SK-N-SH treated with all-trans-retinoic acid at 6 μM for 48 hours (cell line): ENCODE data around the gene CCDC40.

Source experiments
- ATAC-seq: fragments of 200-7000 bp; cut with Tn5 transposase; 3 replicates; pipeline ENCODE4 v1.9.1; 2020; ENCODE audit warnings: mild to moderate bottlenecking, moderate library complexity
- ARNTL ChIP-seq: fragments of 450-650 bp; formaldehyde crosslinking; IDR thresholded peaks from 2 replicates; pipeline ENCODE4 v1.5.0; 2020; ENCODE audit warnings: low read depth, mild to moderate bottlenecking, moderate library complexity, borderline replicate concordance
- BACH2 ChIP-seq: fragments of 250-450 bp; sonication (Bioruptor Pico); IDR thresholded peaks from 2 replicates; pipeline ENCODE4 v1.9.0; 2021; ENCODE audit warnings: mild to moderate bottlenecking, borderline replicate concordance
- CREB5 ChIP-seq: fragments of 250-450 bp; sonication (Bioruptor Pico); IDR thresholded peaks from 2 replicates; pipeline ENCODE4 v1.5.1; 2020; ENCODE audit warnings: low read depth, mild to moderate bottlenecking, moderate library complexity
- CSDC2 ChIP-seq: fragments of 250-450 bp; sonication (Bioruptor Pico); IDR thresholded peaks from 2 replicates; pipeline ENCODE4 v1.5.0; 2020; ENCODE audit warnings: mild to moderate bottlenecking, moderate library complexity
- CSRNP3 ChIP-seq: fragments of 250-450 bp; sonication (Bioruptor Pico); IDR thresholded peaks from 2 replicates; pipeline ENCODE4 v1.5.1; 2021; ENCODE audit warnings: mild to moderate bottlenecking, moderate library complexity
- ESRRG ChIP-seq: fragments of 250-450 bp; sonication (Bioruptor Pico); IDR thresholded peaks from 2 replicates; pipeline ENCODE4 v1.6.1; 2021; ENCODE audit warnings: mild to moderate bottlenecking
- GLIS3 ChIP-seq: fragments of 250-450 bp; sonication (Bioruptor Pico); IDR thresholded peaks from 2 replicates; pipeline ENCODE4 v1.5.0; 2020; ENCODE audit warnings: mild to moderate bottlenecking, moderate library complexity
- ISL1 ChIP-seq: fragments of 250-450 bp; sonication (Bioruptor Pico); IDR thresholded peaks from 2 replicates; pipeline ENCODE4 v2.1.2; 2022; ENCODE audit warnings: mild to moderate bottlenecking, moderate library complexity
- OSR1 ChIP-seq: fragments of 250-450 bp; sonication (Bioruptor Pico); IDR thresholded peaks from 2 replicates; pipeline ENCODE4 v1.8.0; 2022; ENCODE audit warnings: moderate library complexity, mild to moderate bottlenecking, inconsistent platforms
- PATZ1 ChIP-seq: fragments of 250-450 bp; sonication (Bioruptor Pico); IDR thresholded peaks from 2 replicates; pipeline ENCODE4 v1.8.0; 2020; ENCODE audit warnings: mild to moderate bottlenecking, moderate library complexity, borderline replicate concordance
- POU6F1 ChIP-seq: fragments of 250-450 bp; sonication (Bioruptor Pico); IDR thresholded peaks from 2 replicates; pipeline ENCODE4 v1.8.0; 2021; ENCODE audit warnings: low read depth, mild to moderate bottlenecking, moderate library complexity, borderline replicate concordance
- PPARA ChIP-seq: fragments of 250-450 bp; sonication (Bioruptor Pico); IDR thresholded peaks from 2 replicates; pipeline ENCODE4 v1.5.0; 2020; ENCODE audit warnings: mild to moderate bottlenecking, borderline replicate concordance
- RARB ChIP-seq: fragments of 250-450 bp; sonication (Bioruptor Pico); IDR thresholded peaks from 2 replicates; pipeline ENCODE4 v1.8.0; 2021; ENCODE audit warnings: mild to moderate bottlenecking, moderate library complexity
- SNAI2 ChIP-seq: fragments of 250-450 bp; sonication (Bioruptor Pico); IDR thresholded peaks from 2 replicates; pipeline ENCODE4 v1.5.0; 2020; ENCODE audit warnings: mild to moderate bottlenecking, moderate library complexity
- TCF4 ChIP-seq: fragments of 250-450 bp; sonication (Bioruptor Pico); IDR thresholded peaks from 2 replicates; pipeline ENCODE4 v1.8.0; 2021; ENCODE audit warnings: mild to moderate bottlenecking, moderate library complexity, borderline replicate concordance
- TOX ChIP-seq: fragments of 250-450 bp; sonication (Bioruptor Pico); IDR thresholded peaks from 2 replicates; pipeline ENCODE4 v1.8.0; 2021; ENCODE audit warnings: mild to moderate bottlenecking, moderate library complexity, borderline replicate concordance
- TSHZ2 ChIP-seq: fragments of 250-450 bp; sonication (Bioruptor Pico); IDR thresholded peaks from 2 replicates; pipeline ENCODE4 v1.5.0; 2020; ENCODE audit warnings: mild to moderate bottlenecking, moderate library complexity
- ZC3H10 ChIP-seq: fragments of 250-450 bp; sonication (Bioruptor Pico); IDR thresholded peaks from 2 replicates; pipeline ENCODE4 v1.5.1; 2021; ENCODE audit warnings: mild to moderate bottlenecking, moderate library complexity
- ZFP3 ChIP-seq: fragments of 250-450 bp; sonication (Bioruptor Pico); IDR thresholded peaks from 2 replicates; pipeline ENCODE4 v1.5.0; 2020; ENCODE audit warnings: mild to moderate bottlenecking, moderate library complexity
- ZFP30 ChIP-seq: fragments of 450-650 bp; formaldehyde crosslinking; IDR thresholded peaks from 2 replicates; pipeline ENCODE4 v1.5.0; 2022; ENCODE audit warnings: mild to moderate bottlenecking, moderate library complexity
- ZNF565 ChIP-seq: fragments of 450-650 bp; formaldehyde crosslinking; conservative IDR thresholded peaks from 2 replicates; pipeline ENCODE4 v1.5.0; 2020; ENCODE audit warnings: low read depth, mild to moderate bottlenecking, moderate library complexity
- ZNF70 ChIP-seq: fragments of 450-650 bp; formaldehyde crosslinking; IDR thresholded peaks from 2 replicates; pipeline ENCODE4 v1.5.0; 2020; ENCODE audit warnings: mild to moderate bottlenecking, moderate library complexity
- ZNF8 ChIP-seq: fragments of 450-650 bp; formaldehyde crosslinking; IDR thresholded peaks from 2 replicates; pipeline ENCODE4 v1.5.0; 2020; ENCODE audit warnings: mild to moderate bottlenecking, moderate library complexity

The CCDC40 gene

GRCh38 chr17:80008848-80009247, 27.6 kb upstream of the CCDC40 start (continued):
- TF ChIP-seq BACH2 (CRISPR knock-in tag) (no peak), RARB (CRISPR knock-in tag) (no peak), OSR1 (CRISPR knock-in tag) (no peak)

- TF ChIP-seq TCF4 (no peak), ARNTL (CRISPR knock-in tag) (no peak), ZNF8 (CRISPR knock-in tag) (no peak), SNAI2 (CRISPR knock-in tag) (no peak), CSRNP3 (CRISPR knock-in tag) (no peak), ESRRG (no peak), ZFP3 (no peak), TSHZ2 (CRISPR knock-in tag) (no peak), RARB (CRISPR knock-in tag) (no peak), BACH2 (CRISPR knock-in tag) (no peak), CSDC2 (CRISPR knock-in tag) (no peak), ZNF565 (CRISPR knock-in tag) (no peak), ZC3H10 (CRISPR knock-in tag) (no peak), PPARA (CRISPR knock-in tag) (no peak), ZNF70 (CRISPR knock-in tag) (no peak), PATZ1 (CRISPR knock-in tag) (no peak)
- TF ChIP-seq, all 23 proteins: peak for 0
- ATAC-seq: no peak
Measured at GRCh38 chr17:80009391-80010282, 26.8 kb upstream of the CCDC40 start.

GRCh38 chr17:80010283-80010858, 26.1 kb upstream of the CCDC40 start:
- no peak for ATAC-seq
- TF ChIP-seq ZNF70 (CRISPR knock-in tag): no peak
- no peak for TF ChIP-seq ZNF565 (CRISPR knock-in tag)
- no peak for TF ChIP-seq CREB5 (CRISPR knock-in tag)
- TF ChIP-seq TOX (CRISPR knock-in tag): no peak
- TF ChIP-seq CSDC2 (CRISPR knock-in tag): no peak
- TF ChIP-seq PATZ1 (CRISPR knock-in tag): no peak
- no peak for TF ChIP-seq OSR1 (CRISPR knock-in tag)
- TF ChIP-seq ZFP30 (CRISPR knock-in tag): no peak
- TF ChIP-seq SNAI2 (CRISPR knock-in tag): no peak
- TF ChIP-seq POU6F1 (CRISPR knock-in tag): no peak
- TF ChIP-seq TSHZ2 (CRISPR knock-in tag): no peak
- no peak for TF ChIP-seq BACH2 (CRISPR knock-in tag)
- TF ChIP-seq ISL1 (CRISPR knock-in tag): no peak
- TF ChIP-seq GLIS3 (CRISPR knock-in tag): no peak
